Measurements from ENCODE around the gene ADAMTSL3.
A peak's percentile ranks its signal among the peaks of the same experiment; 100 is the strongest.

The ADAMTSL3 gene

GRCh38 chr15:83708328-83708727 lies 54.4 kb downstream of the ADAMTSL3 start:
- DNase-seq = no peak

GRCh38 chr15:83709241-83709640 lies 55.3 kb downstream of the ADAMTSL3 start:
- no peak for DNase-seq

- DNase-seq = no peak
These were observed 55.9 kb downstream of the ADAMTSL3 start for GRCh38 chr15:83709811-83710210.

- DNase-seq = no peak
These were observed 56.5 kb downstream of the ADAMTSL3 start for GRCh38 chr15:83710452-83710851.

- no peak for DNase-seq
These were observed 57.3 kb downstream of the ADAMTSL3 start for GRCh38 chr15:83711236-83711635.

- DNase-seq = no peak
These were observed 59.3 kb downstream of the ADAMTSL3 start for GRCh38 chr15:83713242-83713641.

GRCh38 chr15:83714939-83715628 lies 61.2 kb downstream of the ADAMTSL3 start:
- no peak for DNase-seq

GRCh38 chr15:83716605-83717004 lies 62.7 kb downstream of the ADAMTSL3 start:
- DNase-seq = no peak

GRCh38 chr15:83717010-83717409 lies 63.1 kb downstream of the ADAMTSL3 start:
- no peak for DNase-seq

- DNase-seq = no peak
These were observed 66.5 kb downstream of the ADAMTSL3 start for GRCh38 chr15:83720468-83720867.

GRCh38 chr15:83721031-83721430 lies 67.1 kb downstream of the ADAMTSL3 start:
- DNase-seq = no peak

- no peak for DNase-seq
These were observed 68.1 kb downstream of the ADAMTSL3 start for GRCh38 chr15:83721981-83722380.

GRCh38 chr15:83723216-83723615 lies 69.3 kb downstream of the ADAMTSL3 start:
- DNase-seq = no peak

GRCh38 chr15:83732196-83732595 lies 78.3 kb downstream of the ADAMTSL3 start:
- no peak for DNase-seq

- DNase-seq = no peak
These were observed 78.8 kb downstream of the ADAMTSL3 start for GRCh38 chr15:83732770-83733169.

- DNase-seq = no peak
These were observed 79.3 kb downstream of the ADAMTSL3 start for GRCh38 chr15:83733206-83733605.

- no peak for DNase-seq
These were observed 79.8 kb downstream of the ADAMTSL3 start for GRCh38 chr15:83733691-83734090.

- DNase-seq = peak in 2 of 3 experiments; percentile 15 to 52
These were observed 80.6 kb downstream of the ADAMTSL3 start for GRCh38 chr15:83734487-83734886.

- DNase-seq = no peak
These were observed 85.7 kb downstream of the ADAMTSL3 start for GRCh38 chr15:83739629-83740028.

GRCh38 chr15:83745771-83746170 lies 91.8 kb downstream of the ADAMTSL3 start:
- DNase-seq = no peak

GRCh38 chr15:83746231-83746630 lies 92.3 kb downstream of the ADAMTSL3 start:
- DNase-seq = peak in 2 of 3 experiments; percentile 3 to 67

- no peak for DNase-seq
These were observed 93.3 kb downstream of the ADAMTSL3 start for GRCh38 chr15:83747050-83747717.

- DNase-seq = no peak
These were observed 93.8 kb downstream of the ADAMTSL3 start for GRCh38 chr15:83747718-83748110.

- DNase-seq = no peak
These were observed 100.1 kb downstream of the ADAMTSL3 start for GRCh38 chr15:83753872-83754493.

Data from NCI-H1417 (cell line).